WTC11 (cell line): Measurements from ENCODE around the gene OMA1. TPM values are rescaled to one million over a fixed set of nuclear protein-coding genes. Genes with fewer than 3 reads are reported as not detected.

Source experiments
- ATAC-seq: fragments of 200-7000 bp; cut with Tn5 transposase; 2 replicates; pipeline ENCODE4 v1.10.0; 2021; ENCODE audit warnings: mild to moderate bottlenecking, moderate library complexity
- CTCF ChIA-PET: fragments of 300-600 bp; sonication (Branson Sonifier 250); formaldehyde crosslinking; loops from one replicate; lab custom pipeline; 2021; ENCODE audit warnings: antibody characterized with exemption; lab: Charles Lee
- POLR2A ChIA-PET: fragments of 350-600 bp; sonication (Branson Sonifier 250); formaldehyde crosslinking; loops from one replicate; lab custom pipeline; 2021; ENCODE audit warnings: antibody characterized with exemption; lab: Charles Lee
- DNase-seq: peaks from one replicate; pipeline ENCODE4 v3.0.0; 2021; ENCODE audit warnings: low spot score
- H3K27ac Mint-ChIP-seq: 2 replicates; pipeline ENCODE4 v1.8.0; 2021; ENCODE audit warnings: mixed read lengths
- H3K27me3 Mint-ChIP-seq: 2 replicates; pipeline ENCODE4 v1.8.0; 2021; ENCODE audit warnings: low read depth, mild to moderate bottlenecking, moderate library complexity, mixed read lengths
- H3K36me3 Mint-ChIP-seq: 2 replicates; pipeline ENCODE4 v1.8.0; 2021; ENCODE audit warnings: mixed read lengths
- H3K4me1 Mint-ChIP-seq: 2 replicates; pipeline ENCODE4 v1.8.0; 2022; ENCODE audit warnings: mixed read lengths
- H3K4me3 Mint-ChIP-seq: 2 replicates; pipeline ENCODE4 v1.8.0; 2021; ENCODE audit warnings: mild to moderate bottlenecking, moderate library complexity, mixed read lengths
- H3K9me3 Mint-ChIP-seq: 2 replicates; pipeline ENCODE4 v1.8.0; 2021; ENCODE audit warnings: mixed read lengths
- E2F1 ChIP-seq: sonication (generic); formaldehyde crosslinking; IDR thresholded peaks from 2 replicates; pipeline ENCODE4 v1.8.0; 2022; ENCODE audit warnings: mild to moderate bottlenecking, missing genetic modification reagents
- EMX1 ChIP-seq: fragments of 250-450 bp; sonication (Bioruptor Pico); IDR thresholded peaks from 2 replicates; pipeline ENCODE4 v1.8.0; 2021; ENCODE audit warnings: mild to moderate bottlenecking
- ERG ChIP-seq: fragments of 250-450 bp; sonication (Bioruptor Pico); IDR thresholded peaks from 2 replicates; pipeline ENCODE4 v1.8.0; 2021; ENCODE audit warnings: mild to moderate bottlenecking
- ESRRA ChIP-seq: sonication (generic); formaldehyde crosslinking; IDR thresholded peaks from 2 replicates; pipeline ENCODE4 v1.8.1; 2022; ENCODE audit warnings: mild to moderate bottlenecking, missing genetic modification reagents, borderline replicate concordance
- FOXK1 ChIP-seq: sonication (generic); formaldehyde crosslinking; IDR thresholded peaks from 2 replicates; pipeline ENCODE4 v1.8.0; 2022; ENCODE audit warnings: mild to moderate bottlenecking, moderate library complexity, missing genetic modification reagents
- FOXP1 ChIP-seq: sonication (generic); formaldehyde crosslinking; IDR thresholded peaks from 2 replicates; pipeline ENCODE4 v1.8.0; 2022; ENCODE audit warnings: missing genetic modification reagents, mild to moderate bottlenecking, moderate library complexity, borderline replicate concordance
- GTF2I ChIP-seq: fragments of 250-450 bp; sonication (Bioruptor Pico); conservative IDR thresholded peaks from 2 replicates; pipeline ENCODE4 v1.4.0; 2021; ENCODE audit warnings: mild to moderate bottlenecking
- HMGXB4 ChIP-seq: sonication (generic); formaldehyde crosslinking; IDR thresholded peaks from 2 replicates; pipeline ENCODE4 v1.8.1; 2023; ENCODE audit warnings: mild to moderate bottlenecking, moderate library complexity, missing genetic modification reagents
- JAZF1 ChIP-seq: fragments of 250-450 bp; sonication (Bioruptor Pico); IDR thresholded peaks from 2 replicates; pipeline ENCODE4 v1.9.0; 2021; ENCODE audit warnings: moderate library complexity, mild to moderate bottlenecking, inconsistent platforms
- NFYB ChIP-seq: sonication (generic); formaldehyde crosslinking; conservative IDR thresholded peaks from 2 replicates; pipeline ENCODE4 v1.8.0; 2022; ENCODE audit warnings: low read depth, missing genetic modification reagents
- NR1H2 ChIP-seq: sonication (generic); formaldehyde crosslinking; IDR thresholded peaks from 2 replicates; pipeline ENCODE4 v1.9.0; 2021; ENCODE audit warnings: mild to moderate bottlenecking, moderate library complexity, missing genetic modification reagents
- PRDM15 ChIP-seq: sonication (generic); formaldehyde crosslinking; IDR thresholded peaks from 2 replicates; pipeline ENCODE4 v1.8.0; 2022; ENCODE audit warnings: missing genetic modification reagents
- PRRX2 ChIP-seq: fragments of 250-450 bp; sonication (Bioruptor Pico); IDR thresholded peaks from 2 replicates; pipeline ENCODE4 v1.8.0; 2021; ENCODE audit warnings: mild to moderate bottlenecking
- RELA ChIP-seq: sonication (generic); formaldehyde crosslinking; IDR thresholded peaks from 2 replicates; pipeline ENCODE4 v1.8.1; 2022; ENCODE audit warnings: missing genetic modification reagents, mild to moderate bottlenecking, borderline replicate concordance
- RORB ChIP-seq: fragments of 250-450 bp; sonication (Bioruptor Pico); IDR thresholded peaks from 2 replicates; pipeline ENCODE4 v1.9.0; 2021; ENCODE audit warnings: mild to moderate bottlenecking
- SOX15 ChIP-seq: fragments of 250-450 bp; sonication (Bioruptor Pico); IDR thresholded peaks from 2 replicates; pipeline ENCODE4 v1.9.0; 2021; ENCODE audit warnings: mild to moderate bottlenecking
- SP1 ChIP-seq: sonication (generic); formaldehyde crosslinking; conservative IDR thresholded peaks from 2 replicates; pipeline ENCODE4 v1.8.1; 2022; ENCODE audit warnings: missing genetic modification reagents
- ZBTB43 ChIP-seq: sonication (generic); formaldehyde crosslinking; IDR thresholded peaks from 2 replicates; pipeline ENCODE4 v1.8.1; 2023; ENCODE audit warnings: mild to moderate bottlenecking, missing genetic modification reagents
- ZNF121 ChIP-seq: sonication (generic); formaldehyde crosslinking; IDR thresholded peaks from 2 replicates; pipeline ENCODE4 v1.8.0; 2023; ENCODE audit warnings: missing genetic modification reagents
- ZNF263 ChIP-seq: sonication (generic); formaldehyde crosslinking; IDR thresholded peaks from 2 replicates; pipeline ENCODE4 v1.8.1; 2022; ENCODE audit warnings: low read depth, mild to moderate bottlenecking, moderate library complexity, missing genetic modification reagents
- ZNF671 ChIP-seq: fragments of 250-450 bp; sonication (Bioruptor Pico); IDR thresholded peaks from 2 replicates; pipeline ENCODE4 v1.8.0; 2021; ENCODE audit warnings: mild to moderate bottlenecking
- total RNA-seq: library from RNA; stranded (reverse); gene quantifications from 3 replicates; pipeline ENCODE4 v1.2.3, GENCODE V29; 2021

The OMA1 gene
- total RNA-seq, 1 experiment from 2014 or later, result 10.5 TPM

- DNase-seq, result no peak
- peaks cover 4% of the 10 kb centered on the region for H3K9me3 Mint-ChIP-seq
- TF ChIP-seq FOXP1 (CRISPR knock-in tag), result no peak
- TF ChIP-seq JAZF1 (CRISPR knock-in tag), result no peak
- no peak for TF ChIP-seq SP1 (CRISPR knock-in tag)
- TF ChIP-seq, all 79 proteins: peak for 0
- Mint-ChIP-seq H3K27me3 (no peaks in the 10 kb centered on the region), H3K27ac (no peak overlapping the region), H3K4me1 (no peaks in the 10 kb centered on the region), H3K4me3 (no peak overlapping the region), H3K36me3 (peaks cover 5% of the 10 kb centered on the region)
- no peak for ATAC-seq
- ChIA-PET CTCF (no interaction called here), POLR2A (no interaction called here)
Observed at GRCh38 chr1:58481962-58482361, 64.6 kb downstream of the OMA1 start.

- Mint-ChIP-seq H3K36me3 (peaks cover 5% of the 10 kb centered on the region), H3K9me3 (peaks cover 4% of the 10 kb centered on the region), H3K4me1 (no peaks in the 10 kb centered on the region), H3K4me3 (no peak overlapping the region), H3K27me3 (no peaks in the 10 kb centered on the region), H3K27ac (no peak overlapping the region)
- TF ChIP-seq ZBTB43 (CRISPR knock-in tag) (no peak), ESRRA (no peak)
- CTCF ChIA-PET, result no interaction called here
- no peak for DNase-seq
- no peak for ATAC-seq
- POLR2A ChIA-PET, result no interaction called here
Observed at GRCh38 chr1:58480191-58480590, 66.3 kb downstream of the OMA1 start.

GRCh38 chr1:58477390-58477789 is 69.1 kb downstream of the OMA1 start:
- H3K4me3 Mint-ChIP-seq, result no peak overlapping the region
- H3K27ac Mint-ChIP-seq, result no peak overlapping the region
- peaks cover 4% of the 10 kb centered on the region for H3K9me3 Mint-ChIP-seq
- no peak for TF ChIP-seq FOXK1 (CRISPR knock-in tag)
- no peak for TF ChIP-seq PRRX2 (CRISPR knock-in tag)
- no peak for TF ChIP-seq ZNF121
- TF ChIP-seq E2F1 (CRISPR knock-in tag), result no peak
- no peak for TF ChIP-seq ZNF671 (CRISPR knock-in tag)
- peaks cover 5% of the 10 kb centered on the region for H3K36me3 Mint-ChIP-seq
- POLR2A ChIA-PET, result interaction anchor here (0.6 kb wide), 1 partner anchor 398 kb away, joined by 5 read pairs; no protein-coding TSS in a partner anchor
- DNase-seq (no peak), ATAC-seq (no peak)
- H3K4me1 Mint-ChIP-seq, result no peaks in the 10 kb centered on the region
- CTCF ChIA-PET, result no interaction called here
- H3K27me3 Mint-ChIP-seq, result no peaks in the 10 kb centered on the region

- CTCF ChIA-PET, result no interaction called here
- TF ChIP-seq NFYB (no peak), RELA (CRISPR knock-in tag) (no peak), HMGXB4 (CRISPR knock-in tag) (no peak), GTF2I (no peak), EMX1 (no peak), RORB (CRISPR knock-in tag) (no peak), ZNF671 (CRISPR knock-in tag) (no peak), NR1H2 (CRISPR knock-in tag) (no peak), ERG (CRISPR knock-in tag) (no peak), ZNF263 (CRISPR knock-in tag) (no peak), SOX15 (CRISPR knock-in tag) (no peak), PRDM15 (CRISPR knock-in tag) (no peak)
Observed at GRCh38 chr1:58476179-58476578, 70.3 kb downstream of the OMA1 start.

More at GRCh38 chr1:58476179-58476578, 70.3 kb downstream of the OMA1 start:
- no peaks in the 10 kb centered on the region for H3K4me1 Mint-ChIP-seq
- POLR2A ChIA-PET, result interaction anchor here (0.5 kb wide), 1 partner anchor 114 kb away, joined by 7 read pairs; no protein-coding TSS in a partner anchor
- no peaks in the 10 kb centered on the region for H3K9me3 Mint-ChIP-seq
- no peaks in the 10 kb centered on the region for H3K36me3 Mint-ChIP-seq
- H3K27me3 Mint-ChIP-seq, result no peaks in the 10 kb centered on the region
- DNase-seq (no peak), ATAC-seq (no peak)
- no peak overlapping the region for H3K4me3 Mint-ChIP-seq
- no peak overlapping the region for H3K27ac Mint-ChIP-seq
